K562 (cell line): Measurements from ENCODE around the gene FSTL4. TPM values are rescaled to one million over a fixed set of nuclear protein-coding genes. Genes with fewer than 3 reads are reported as not detected.

Experiments used
- CBFA2T3 ChIP-seq: fragments of 450-650 bp; IDR thresholded peaks from 2 replicates; pipeline ENCODE4 v1.6.1; 2017
- CBX2 ChIP-seq: fragments of 200-600 bp; sonication (generic); IDR thresholded peaks from one replicate; pipeline ENCODE4 v1.6.1; 2012; ENCODE audit warnings: mild to moderate bottlenecking, low read length, inconsistent platforms; ENCODE audit not compliant: insufficient read depth, poor library complexity, severe bottlenecking
- ELF4 ChIP-seq: fragments of 450-650 bp; formaldehyde crosslinking; IDR thresholded peaks from 2 replicates; pipeline ENCODE4 v1.4.0; 2022; ENCODE audit warnings: missing genetic modification characterization
- ERF ChIP-seq: fragments of 450-650 bp; formaldehyde crosslinking; IDR thresholded peaks from 2 replicates; pipeline ENCODE4 v1.4.0; 2020; ENCODE audit warnings: mild to moderate bottlenecking, mixed read lengths
- ETV1 ChIP-seq: fragments of 450-650 bp; conservative IDR thresholded peaks from 2 replicates; pipeline ENCODE4 v1.6.1; 2016; ENCODE audit warnings: missing genetic modification characterization, control low read depth, low read depth, missing compliant biosample characterization
- GABPB1 ChIP-seq: sonication (generic); formaldehyde crosslinking; IDR thresholded peaks from 2 replicates; pipeline ENCODE4 v1.8.0; 2022; ENCODE audit warnings: mild to moderate bottlenecking, missing genetic modification reagents
- GTF2A2 ChIP-seq: IDR thresholded peaks from 2 replicates; pipeline ENCODE4 v1.6.1; 2016; ENCODE audit warnings: mild to moderate bottlenecking, missing genetic modification characterization, missing compliant biosample characterization
- HDAC6 ChIP-seq: IDR thresholded peaks from 2 replicates; pipeline ENCODE4 v1.6.1; 2012; ENCODE audit warnings: low read depth, mild to moderate bottlenecking, control low read depth, inconsistent platforms, low read length, moderate library complexity
- NCOR1 ChIP-seq: fragments of 450-650 bp; IDR thresholded peaks from 2 replicates; pipeline ENCODE4 v1.6.1; 2016; ENCODE audit warnings: mild to moderate bottlenecking, moderate library complexity
- NFE2L1 ChIP-seq: fragments of 450-650 bp; IDR thresholded peaks from 2 replicates; pipeline ENCODE4 v1.6.1; 2016; ENCODE audit warnings: missing genetic modification characterization, low read depth, mild to moderate bottlenecking, missing compliant biosample characterization, moderate library complexity, borderline replicate concordance
- NR2F6 ChIP-seq: fragments of 450-650 bp; formaldehyde crosslinking; IDR thresholded peaks from 2 replicates; pipeline ENCODE4 v1.4.0; 2020; ENCODE audit warnings: mild to moderate bottlenecking
- RBM25 ChIP-seq: fragments of 200-400 bp; formaldehyde crosslinking; IDR thresholded peaks from 2 replicates; pipeline ENCODE4 v1.6.1; 2018; ENCODE audit warnings: low read length, low read depth, moderate library complexity; ENCODE audit not compliant: severe bottlenecking
- RFX5 ChIP-seq: IDR thresholded peaks from 2 replicates; pipeline ENCODE4 v1.6.1; 2011; ENCODE audit warnings: low read depth, mild to moderate bottlenecking, improper control_type of control experiment, low read length
- RUNX1 ChIP-seq: sonication (generic); IDR thresholded peaks from 2 replicates; pipeline ENCODE4 v1.6.1; 2016; ENCODE audit warnings: antibody characterized with exemption, low read depth
- SIN3A ChIP-seq, 2 experiments: fragments of 150-350 bp in 1 of 2; IDR thresholded peaks; 2 replicates each; pipeline ENCODE4 v1.6.1; 2011 to 2016; ENCODE audit warnings: borderline replicate concordance in 2 of 2, low read depth in 2 of 2, low read length in 2 of 2, mild to moderate bottlenecking in 2 of 2, moderate library complexity in 2 of 2; ENCODE audit not compliant: control insufficient read depth in 1 of 2
- SMAD1 ChIP-seq: fragments of 150-350 bp; IDR thresholded peaks from 2 replicates; pipeline ENCODE4 v1.6.1; 2014; ENCODE audit warnings: low read length, low read depth; ENCODE audit not compliant: partially characterized antibody
- SMARCA5 ChIP-seq: fragments of 450-650 bp; IDR thresholded peaks from 2 replicates; pipeline ENCODE4 v1.6.1; 2016
- SPI1 ChIP-seq: IDR thresholded peaks from 2 replicates; pipeline ENCODE4 v1.6.1; 2011; ENCODE audit warnings: low read depth, low read length, control low read depth, borderline replicate concordance
- ZFPM2 ChIP-seq: fragments of 250-450 bp; sonication (Bioruptor Pico); IDR thresholded peaks from 2 replicates; pipeline ENCODE4 v1.5.1; 2022; ENCODE audit warnings: mild to moderate bottlenecking
- ZNF174 ChIP-seq: fragments of 250-450 bp; sonication (Bioruptor Pico); IDR thresholded peaks from 2 replicates; pipeline ENCODE4 v1.4.0; 2020; ENCODE audit warnings: mild to moderate bottlenecking
- ZNF830 ChIP-seq: fragments of 250-450 bp; sonication (Bioruptor Pico); IDR thresholded peaks from 2 replicates; pipeline ENCODE4 v1.5.0; 2021; ENCODE audit warnings: mild to moderate bottlenecking
- polyA plus RNA-seq, 8 experiments: library from polyadenylated mRNA; depleted of rRNA in 4 of 8; stranded (reverse) in 5 of 8; unstranded in 3 of 8; fragments of >200 nt; fragmentation: Nextera tagmentation in 2 of 8; fragmentation: Illumina TruSeq in 1 of 8; extraction: Ambion mirVana in 2 of 8; extraction: Trizol in 1 of 8; gene quantifications; 2 replicates each; pipeline versions ENCODE4 v1.2.1 to v1.2.3, GENCODE V29; 2011 to 2014; ENCODE audit warnings: inconsistent platforms in 1 of 8, missing spikeins in 1 of 8
- total RNA-seq, 7 experiments: library from RNA; depleted of rRNA in 6 of 7; stranded (reverse); fragments of >200 nt in 6 of 7; fragmentation: Illumina TruSeq in 2 of 7; extraction: Trizol in 2 of 7; gene quantifications; 2 replicates each; pipeline versions ENCODE4 v1.2.1 to v1.2.3, GENCODE V29; 2011 to 2021; ENCODE audit warnings: low replicate concordance in 1 of 7
- TF ChIP-seq, protein P1 (sequence below): fragments of 250-450 bp; sonication (Bioruptor Pico); IDR thresholded peaks from 2 replicates; pipeline ENCODE4 v1.5.0; 2021; ENCODE audit warnings: mild to moderate bottlenecking, moderate library complexity
- TF ChIP-seq, protein P2 (sequence below): fragments of 150-350 bp; IDR thresholded peaks from 2 replicates; pipeline ENCODE4 v1.6.1; 2014; ENCODE audit warnings: low read depth, mild to moderate bottlenecking, low read length, borderline replicate concordance

FSTL4 gene
- total and polyA plus RNA-seq, 9 of the 15 experiments (the other 6 are each of a cell fraction or from before 2014, with no cell fraction given), result 0.08 to 0.18 (median 0.10) TPM; not detected in 5

DNA sequence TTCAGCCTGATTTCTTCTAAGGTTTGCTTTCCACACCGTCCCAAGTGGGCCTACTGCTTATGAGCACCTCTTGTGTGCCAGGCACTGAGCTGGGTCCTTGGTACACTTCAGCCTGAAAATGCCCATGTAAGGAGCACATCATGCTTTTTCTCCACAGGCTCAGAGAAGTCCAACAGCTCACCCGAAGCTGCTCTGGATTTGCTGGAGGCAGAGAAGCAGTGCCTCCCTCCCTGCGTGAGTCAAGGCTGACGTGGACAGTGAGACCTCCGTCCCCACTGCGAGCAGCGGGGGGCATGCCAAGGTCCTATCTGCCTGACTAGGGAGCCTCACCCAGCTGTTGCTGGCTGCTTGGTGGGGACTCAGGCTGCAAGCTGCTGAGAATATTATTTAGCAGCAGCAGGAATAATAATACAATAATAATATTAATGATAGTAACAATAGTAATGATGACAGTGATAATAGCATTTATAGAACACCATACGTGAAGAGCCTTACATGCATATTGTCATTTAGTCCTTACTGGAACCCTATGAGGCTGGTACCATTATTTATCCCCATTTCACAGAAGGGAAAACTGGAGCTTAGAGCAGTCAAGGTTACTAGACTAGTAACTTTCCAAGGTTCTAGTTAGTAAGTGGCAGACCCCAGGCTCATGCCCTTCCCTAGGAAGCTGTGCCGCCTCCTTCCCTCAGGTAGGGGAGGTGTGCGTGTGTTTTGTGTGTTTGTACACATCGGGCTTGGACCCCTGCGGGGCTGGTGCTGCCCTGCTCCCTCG is 365.8 kb downstream of the FSTL4 start (continued):
- TF ChIP-seq ETV1 (tag) (no peak), CBX2 (no peak), ELF4 (CRISPR knock-in tag) (no peak), RUNX1 (no peak), ZNF174 (no peak), GABPB1 (CRISPR knock-in tag) (0 out of 2 replicates have a peak, but pooled peaks have one; percentile 0), GTF2A2 (no peak), HDAC6 (no peak), SMARCA5 (no peak), NR2F6 (no peak), NCOR1 (no peak), CBFA2T3 (0 out of 2 replicates have a peak, but pooled peaks have one; percentile 23), SPI1 (no peak), RFX5 (no peak), SIN3A (IDR thresholded peaks at IDR 0.05; ENCODE audit: borderline replicate concordance in 2 of 2, control insufficient read depth in 1 of 2, low read depth in 2 of 2, low read length in 2 of 2) (no peak), SMAD1 (no peak), ZFPM2 (CRISPR knock-in tag) (no peak), NFE2L1 (no peak), RBM25 (peak; percentile 86), ZNF830 (CRISPR knock-in tag) (no peak), ERF (CRISPR knock-in tag) (no peak)
- TF ChIP-seq, protein P1, sequence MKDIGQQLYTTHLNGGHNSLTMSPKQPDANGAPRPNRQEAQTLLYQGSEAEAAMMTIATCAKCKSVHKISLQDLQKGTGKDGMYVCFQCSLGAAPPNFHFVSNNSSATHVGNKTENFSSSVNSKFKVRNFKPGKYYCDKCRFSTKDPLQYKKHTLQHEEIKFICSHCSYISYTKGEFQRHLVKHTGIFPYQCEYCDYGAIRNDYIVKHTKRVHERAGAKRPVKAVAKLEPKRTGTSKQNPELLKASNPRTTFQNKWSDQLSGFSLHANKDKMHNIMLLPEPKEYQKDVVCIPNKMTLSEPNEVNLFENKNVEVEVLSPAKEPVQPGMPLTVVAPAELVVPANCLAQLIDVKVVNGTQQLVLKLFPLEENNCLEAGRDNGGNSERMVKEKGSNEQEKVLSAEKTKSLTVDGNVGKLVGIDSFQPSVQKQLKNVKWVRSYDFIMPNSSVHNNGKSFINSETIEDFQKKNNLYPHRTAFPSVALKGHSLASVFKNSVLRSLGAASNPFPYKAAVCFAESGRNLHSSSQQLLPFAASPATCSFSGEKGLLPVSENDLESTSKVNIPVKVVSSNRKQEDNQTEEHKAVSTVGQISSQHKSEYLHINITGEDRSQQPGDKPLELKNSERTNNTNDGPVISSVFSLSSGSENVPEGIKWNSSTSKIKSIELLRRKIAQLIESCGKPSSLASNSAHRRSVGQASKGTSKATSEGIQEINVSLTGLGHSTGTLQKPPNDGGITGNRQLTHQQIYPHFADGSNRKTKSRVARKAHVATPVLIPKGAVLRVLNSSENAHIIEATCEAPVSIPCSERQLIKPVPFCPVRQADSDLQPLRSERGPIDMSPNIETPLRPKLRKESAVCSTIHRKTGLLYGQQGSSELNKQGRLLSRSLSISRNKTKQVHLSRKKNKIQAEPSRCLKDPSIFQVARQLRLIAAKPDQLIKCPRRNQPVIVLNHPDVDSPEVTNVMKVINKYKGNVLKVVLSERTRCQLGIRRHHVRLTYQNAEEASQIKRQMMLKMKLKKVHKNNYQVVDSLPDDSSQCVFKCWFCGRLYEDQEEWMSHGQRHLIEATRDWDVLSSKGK (CRISPR knock-in tag), result no peak
- TF ChIP-seq, protein P2, sequence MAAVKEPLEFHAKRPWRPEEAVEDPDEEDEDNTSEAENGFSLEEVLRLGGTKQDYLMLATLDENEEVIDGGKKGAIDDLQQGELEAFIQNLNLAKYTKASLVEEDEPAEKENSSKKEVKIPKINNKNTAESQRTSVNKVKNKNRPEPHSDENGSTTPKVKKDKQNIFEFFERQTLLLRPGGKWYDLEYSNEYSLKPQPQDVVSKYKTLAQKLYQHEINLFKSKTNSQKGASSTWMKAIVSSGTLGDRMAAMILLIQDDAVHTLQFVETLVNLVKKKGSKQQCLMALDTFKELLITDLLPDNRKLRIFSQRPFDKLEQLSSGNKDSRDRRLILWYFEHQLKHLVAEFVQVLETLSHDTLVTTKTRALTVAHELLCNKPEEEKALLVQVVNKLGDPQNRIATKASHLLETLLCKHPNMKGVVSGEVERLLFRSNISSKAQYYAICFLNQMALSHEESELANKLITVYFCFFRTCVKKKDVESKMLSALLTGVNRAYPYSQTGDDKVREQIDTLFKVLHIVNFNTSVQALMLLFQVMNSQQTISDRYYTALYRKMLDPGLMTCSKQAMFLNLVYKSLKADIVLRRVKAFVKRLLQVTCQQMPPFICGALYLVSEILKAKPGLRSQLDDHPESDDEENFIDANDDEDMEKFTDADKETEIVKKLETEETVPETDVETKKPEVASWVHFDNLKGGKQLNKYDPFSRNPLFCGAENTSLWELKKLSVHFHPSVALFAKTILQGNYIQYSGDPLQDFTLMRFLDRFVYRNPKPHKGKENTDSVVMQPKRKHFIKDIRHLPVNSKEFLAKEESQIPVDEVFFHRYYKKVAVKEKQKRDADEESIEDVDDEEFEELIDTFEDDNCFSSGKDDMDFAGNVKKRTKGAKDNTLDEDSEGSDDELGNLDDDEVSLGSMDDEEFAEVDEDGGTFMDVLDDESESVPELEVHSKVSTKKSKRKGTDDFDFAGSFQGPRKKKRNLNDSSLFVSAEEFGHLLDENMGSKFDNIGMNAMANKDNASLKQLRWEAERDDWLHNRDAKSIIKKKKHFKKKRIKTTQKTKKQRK, result no peak
- TF ChIP-seq, all 486 proteins: peak for 6
